Trophoblast cell (in vitro differentiated cells and primary cell): Measurements from ENCODE around the gene CTSF.

ENCODE experiments used
- DNase-seq, 2 donors: peaks; one replicate each; pipeline ENCODE4 v3.0.0-alpha.2; 2016
- H2AFZ ChIP-seq: 2 replicates; pipeline ENCODE4 v1.6.1; 2013; ENCODE audit warnings: low read length, moderate library complexity, mild to moderate bottlenecking; ENCODE audit not compliant: insufficient read depth, poor library complexity
- H2AK5ac ChIP-seq: 2 replicates; pipeline ENCODE4 v1.6.1; 2013; ENCODE audit warnings: mild to moderate bottlenecking, low read length
- H2BK120ac ChIP-seq: 2 replicates; pipeline ENCODE4 v1.6.1; 2013; ENCODE audit warnings: low read length, mild to moderate bottlenecking, moderate library complexity; ENCODE audit not compliant: insufficient read depth, poor library complexity
- H2BK12ac ChIP-seq: 2 replicates; pipeline ENCODE4 v1.6.1; 2013; ENCODE audit warnings: mild to moderate bottlenecking, low read length, moderate library complexity
- H2BK5ac ChIP-seq: 2 replicates; pipeline ENCODE4 v1.6.1; 2013; ENCODE audit warnings: low read length, low read depth, moderate library complexity, mild to moderate bottlenecking; ENCODE audit not compliant: poor library complexity
- H3K14ac ChIP-seq: 2 replicates; pipeline ENCODE4 v1.6.1; 2013; ENCODE audit warnings: mild to moderate bottlenecking, low read length
- H3K18ac ChIP-seq: 2 replicates; pipeline ENCODE4 v1.6.1; 2013; ENCODE audit warnings: mild to moderate bottlenecking, low read length
- H3K23ac ChIP-seq: 2 replicates; pipeline ENCODE4 v1.6.1; 2013; ENCODE audit warnings: low read length
- H3K27ac ChIP-seq: 2 replicates; pipeline ENCODE4 v1.5.1; 2013; ENCODE audit warnings: low read depth, mild to moderate bottlenecking, inconsistent platforms, low read length, moderate library complexity
- H3K27me3 ChIP-seq: 2 replicates; pipeline ENCODE4 v1.6.1; 2013; ENCODE audit warnings: inconsistent platforms, mild to moderate bottlenecking, low read length, moderate library complexity; ENCODE audit not compliant: insufficient read depth
- H3K36me3 ChIP-seq, 2 experiments: 1 replicate in 1 of 2; 2 replicates in 1 of 2; pipeline ENCODE4 v1.6.1; 2013; ENCODE audit warnings: low read length in 2 of 2, mild to moderate bottlenecking in 2 of 2, moderate library complexity in 1 of 2; ENCODE audit not compliant: insufficient read depth in 2 of 2, control insufficient read depth in 1 of 2
- H3K4ac ChIP-seq: 2 replicates; pipeline ENCODE4 v1.6.1; 2013; ENCODE audit warnings: low read depth, mild to moderate bottlenecking, low read length, moderate library complexity
- H3K4me1 ChIP-seq, 2 experiments: 1 replicate in 1 of 2; 2 replicates in 1 of 2; pipeline ENCODE4 v1.6.1; 2013; ENCODE audit warnings: low read length in 2 of 2, mild to moderate bottlenecking in 2 of 2, moderate library complexity in 1 of 2; ENCODE audit not compliant: insufficient read depth in 2 of 2, control insufficient read depth in 1 of 2
- H3K4me2 ChIP-seq: 2 replicates; pipeline ENCODE4 v1.6.1; 2013; ENCODE audit warnings: inconsistent platforms, mild to moderate bottlenecking, low read length, moderate library complexity
- H3K4me3 ChIP-seq: 2 replicates; pipeline ENCODE4 v1.5.1; 2013; ENCODE audit warnings: mild to moderate bottlenecking, low read depth, low read length, inconsistent platforms
- H3K79me1 ChIP-seq: one replicate; pipeline ENCODE4 v1.6.1; 2013; ENCODE audit warnings: low read length
- H3K79me2 ChIP-seq: 2 replicates; pipeline ENCODE4 v1.6.1; 2013; ENCODE audit warnings: low read length, mild to moderate bottlenecking; ENCODE audit not compliant: control insufficient read depth, insufficient read depth, poor library complexity
- H3K9ac ChIP-seq: 2 replicates; pipeline ENCODE4 v1.6.1; 2013; ENCODE audit warnings: mild to moderate bottlenecking, low read length
- H3K9me3 ChIP-seq: 2 replicates; pipeline ENCODE4 v1.6.1; 2013; ENCODE audit warnings: low read depth, mild to moderate bottlenecking, control low read depth, inconsistent platforms, low read length; ENCODE audit not compliant: insufficient read depth
- H4K12ac ChIP-seq: 2 replicates; pipeline ENCODE4 v1.6.1; 2013; ENCODE audit warnings: low read depth, mild to moderate bottlenecking, low read length, moderate library complexity
- H4K8ac ChIP-seq: 2 replicates; pipeline ENCODE4 v1.6.1; 2013; ENCODE audit warnings: low read depth, mild to moderate bottlenecking, low read length, moderate library complexity
- H4K91ac ChIP-seq: one replicate; pipeline ENCODE4 v1.6.1; 2013; ENCODE audit warnings: low read depth, mild to moderate bottlenecking, low read length, moderate library complexity
- WGBS: extraction: QIAGEN DNeasy Blood & Tissue Kit; methylation state at CpG from one replicate; pipeline ENCODE4 v1.1.7; 2013; ENCODE audit warnings: missing lambda C conversion rate; ENCODE audit not compliant: insufficient read length, insufficient coverage; ENCODE audit errors: extremely low coverage; 5-methylcytosine and 5-hydroxymethylcytosine counted together

The CTSF gene

GRCh38 chr11:66550887-66551286, 17.5 kb downstream of the CTSF start:
- H4K91ac ChIP-seq, result no peak overlapping the region
- no peaks in the 10 kb centered on the region for H3K36me3 ChIP-seq
- no peak overlapping the region for H2BK5ac ChIP-seq
- no peak overlapping the region for H2AFZ ChIP-seq
- H2AK5ac ChIP-seq, result no peak overlapping the region
- no peak overlapping the region for H3K4ac ChIP-seq
- H3K27ac ChIP-seq, result no peak overlapping the region
- H3K14ac ChIP-seq, result no peak overlapping the region
- H3K4me3 ChIP-seq, result no peak overlapping the region
- H3K4me2 ChIP-seq, result no peak overlapping the region
- no peak overlapping the region for H3K23ac ChIP-seq
- no CpG with 5 or more reads among the region's 4 CpGs for WGBS
- no peaks in the 10 kb centered on the region for H3K27me3 ChIP-seq
- H2BK120ac ChIP-seq, result no peak overlapping the region
- no peak overlapping the region for H4K8ac ChIP-seq
- H3K18ac ChIP-seq, result no peak overlapping the region
- H3K9ac ChIP-seq, result no peak overlapping the region
- H3K9me3 ChIP-seq, result no peaks in the 10 kb centered on the region
- no peak overlapping the region for H4K12ac ChIP-seq
- no peak overlapping the region for H2BK12ac ChIP-seq
- peaks cover 3 to 5% of the 10 kb centered on the region in 2 experiments for H3K4me1 ChIP-seq
- peaks cover 2% of the 10 kb centered on the region for H3K79me2 ChIP-seq
- no peak for DNase-seq
- H3K79me1 ChIP-seq, result peaks cover 3% of the 10 kb centered on the region

- H3K4ac ChIP-seq, result no peak overlapping the region
- no peak overlapping the region for H2AK5ac ChIP-seq
- peaks cover 3 to 5% of the 10 kb centered on the region in 2 experiments for H3K4me1 ChIP-seq
- H3K23ac ChIP-seq, result no peak overlapping the region
- H2BK12ac ChIP-seq, result no peak overlapping the region
- no peaks in the 10 kb centered on the region for H3K9me3 ChIP-seq
- no peaks in the 10 kb centered on the region for H3K27me3 ChIP-seq
- peaks cover 5% of the 10 kb centered on the region for H3K79me2 ChIP-seq
- H2BK120ac ChIP-seq, result no peak overlapping the region
- H4K8ac ChIP-seq, result no peak overlapping the region
- H4K12ac ChIP-seq, result no peak overlapping the region
- H4K91ac ChIP-seq, result no peak overlapping the region
- no peak overlapping the region for H3K4me3 ChIP-seq
- H3K4me2 ChIP-seq, result no peak overlapping the region
- H2AFZ ChIP-seq, result no peak overlapping the region
- DNase-seq, result no peak
- H3K14ac ChIP-seq, result no peak overlapping the region
- no peak overlapping the region for H2BK5ac ChIP-seq
- H3K9ac ChIP-seq, result no peak overlapping the region
- H3K79me1 ChIP-seq, result peaks cover 7% of the 10 kb centered on the region
- H3K27ac ChIP-seq, result no peak overlapping the region
- WGBS, result no CpG with 5 or more reads among the region's 3 CpGs
- no peaks in the 10 kb centered on the region for H3K36me3 ChIP-seq
- H3K18ac ChIP-seq, result no peak overlapping the region
Measured at GRCh38 chr11:66549696-66550095, 18.7 kb downstream of the CTSF start.

GRCh38 chr11:66548774-66549630, 19.4 kb downstream of the CTSF start:
- Histone ChIP-seq H2BK5ac (no peak overlapping the region), H3K4me3 (no peak overlapping the region), H3K23ac (no peak overlapping the region), H2BK12ac (no peak overlapping the region), H3K79me2 (peaks cover 5% of the 10 kb centered on the region), H3K9ac (no peak overlapping the region), H3K14ac (no peak overlapping the region), H3K4me2 (no peak overlapping the region), H2AK5ac (no peak overlapping the region), H3K4me1 (peaks cover 3 to 5% of the 10 kb centered on the region in 2 experiments), H4K8ac (no peak overlapping the region), H3K36me3 (no peaks in the 10 kb centered on the region), H3K18ac (no peak overlapping the region), H4K12ac (no peak overlapping the region), H3K27ac (no peak overlapping the region), H4K91ac (no peak overlapping the region), H2AFZ (no peak overlapping the region), H3K4ac (no peak overlapping the region), H3K27me3 (no peaks in the 10 kb centered on the region), H3K79me1 (peaks cover 7% of the 10 kb centered on the region), H2BK120ac (no peak overlapping the region), H3K9me3 (no peaks in the 10 kb centered on the region)
- WGBS, result no CpG with 5 or more reads among the region's 16 CpGs
- no peak for DNase-seq

- no peak overlapping the region for H2AFZ ChIP-seq
- peaks cover 2% of the 10 kb centered on the region for H3K9me3 ChIP-seq
- no peaks in the 10 kb centered on the region for H3K27me3 ChIP-seq
- no peaks in the 10 kb centered on the region for H3K36me3 ChIP-seq
- no peak overlapping the region for H4K91ac ChIP-seq
- no peak overlapping the region for H3K4me3 ChIP-seq
- no CpG with 5 or more reads among the region's 11 CpGs for WGBS
- H3K14ac ChIP-seq, result no peak overlapping the region
- no peak overlapping the region for H4K12ac ChIP-seq
- H2AK5ac ChIP-seq, result no peak overlapping the region
- no peak overlapping the region for H3K9ac ChIP-seq
- H2BK5ac ChIP-seq, result no peak overlapping the region
- no peak overlapping the region for H3K27ac ChIP-seq
- H3K4ac ChIP-seq, result no peak overlapping the region
- no peak overlapping the region for H2BK12ac ChIP-seq
- no peak overlapping the region for H3K4me2 ChIP-seq
- H2BK120ac ChIP-seq, result no peak overlapping the region
- peaks cover 3 to 5% of the 10 kb centered on the region in 2 experiments for H3K4me1 ChIP-seq
- no peak overlapping the region for H3K18ac ChIP-seq
- H3K23ac ChIP-seq, result no peak overlapping the region
- H3K79me2 ChIP-seq, result peaks cover 5% of the 10 kb centered on the region
- H3K79me1 ChIP-seq, result peaks cover 7% of the 10 kb centered on the region
- H4K8ac ChIP-seq, result no peak overlapping the region
- no peak for DNase-seq
Measured at GRCh38 chr11:66548041-66548440, 20.4 kb downstream of the CTSF start.
